ENCODE data around the gene SLC7A5.
"Not testable (repeated sequence)": the region's sequence is repeated elsewhere in the genome, so short reads cannot be mapped to it uniquely, and the experiment has no call there.

Gene SLC7A5

DNA sequence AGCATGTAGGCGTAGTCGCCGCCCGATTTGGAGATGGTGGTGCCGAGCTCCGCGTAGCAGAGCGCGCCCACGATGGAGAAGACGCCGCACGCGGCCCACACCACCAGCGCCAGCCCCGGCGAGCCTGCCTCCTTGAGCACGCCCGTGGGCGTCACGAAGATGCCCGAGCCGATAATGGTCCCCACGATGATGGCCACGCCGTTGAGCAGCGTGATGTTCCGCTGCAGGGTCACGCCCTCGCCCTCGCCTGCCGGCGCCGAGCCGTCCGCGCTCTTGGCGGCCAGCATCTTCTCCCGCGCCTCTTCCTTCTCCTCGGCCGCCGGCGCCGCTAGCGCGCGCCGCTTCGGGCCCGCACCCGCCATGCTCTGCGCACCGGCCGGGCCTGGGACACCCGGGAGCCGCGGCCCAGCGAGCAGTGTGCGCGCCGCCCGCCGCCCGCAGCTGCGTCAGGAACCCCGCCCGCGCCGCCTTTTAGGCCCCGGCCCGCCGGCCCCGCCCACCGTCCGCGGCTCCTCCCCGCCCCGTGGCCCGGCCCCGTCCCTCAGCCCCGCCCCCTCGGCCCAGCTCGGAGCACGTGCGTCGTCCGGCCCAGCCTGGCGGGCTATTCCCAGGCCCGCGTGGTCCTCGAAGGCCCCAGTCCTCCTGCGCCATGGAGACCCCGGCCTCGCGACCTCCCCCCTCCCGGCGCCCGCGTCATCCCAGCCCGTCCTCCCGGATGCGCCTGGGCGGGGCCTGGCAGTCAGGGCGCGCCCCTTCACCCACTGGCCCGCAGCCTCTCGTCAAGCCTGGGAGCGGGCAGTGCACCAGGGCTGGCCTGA is at the start of gene SLC7A5:
TSS of gene SLC7A5 (minus strand) at position 447 of the 818 bp plus-strand sequence. CDS start at position 362, 85 bp downstream.
- DNase-seq, result peak; percentile 35 to 39

- no peak for DNase-seq
Observed at GRCh38 chr16:87918338-87918737, 49.0 kb upstream of the SLC7A5 start.

DNA sequence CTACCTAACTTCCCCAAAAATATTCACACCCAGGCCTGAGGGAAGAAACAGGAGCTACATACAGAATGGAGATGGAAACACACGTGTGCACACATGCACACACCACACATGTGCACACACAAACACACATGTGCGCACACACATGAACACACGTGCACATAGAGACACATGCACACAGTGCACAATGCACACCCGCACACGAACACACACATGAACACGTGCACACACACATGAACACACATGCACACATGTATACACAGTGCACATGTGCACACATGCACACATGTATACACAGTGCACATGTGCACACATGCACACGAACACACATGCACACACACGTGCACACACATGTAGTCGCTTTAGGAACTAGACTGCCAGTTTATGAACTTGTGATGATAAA is 48.2 kb upstream of the SLC7A5 start:
- DNase-seq, result no peak

DNA sequence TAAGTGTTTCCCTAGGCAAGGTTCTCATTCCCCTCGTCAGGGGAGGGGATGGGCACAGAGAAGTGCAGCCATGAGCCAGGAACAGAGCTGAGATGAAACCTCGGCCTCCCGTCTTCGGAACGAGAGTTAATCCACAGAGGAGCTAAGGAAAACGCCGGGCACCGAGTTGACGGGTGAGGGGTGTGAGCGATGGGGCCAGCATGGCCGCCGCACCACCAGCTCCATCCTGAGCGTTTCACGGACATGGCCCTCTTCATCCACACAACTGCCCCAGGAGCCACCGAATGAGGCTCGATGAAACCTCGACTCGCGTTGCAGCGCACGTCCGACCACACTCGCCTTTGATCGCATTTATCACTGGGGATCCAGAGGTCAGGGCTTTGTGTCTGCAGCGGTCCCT is 45.5 kb upstream of the SLC7A5 start:
- DNase-seq, result no peak

- not testable (repeated sequence) for DNase-seq
Observed at GRCh38 chr16:87914021-87914725, 44.9 kb upstream of the SLC7A5 start.

GRCh38 chr16:87912691-87913090 is 43.4 kb upstream of the SLC7A5 start:
- peak; percentile 62 to 64 for DNase-seq

DNA sequence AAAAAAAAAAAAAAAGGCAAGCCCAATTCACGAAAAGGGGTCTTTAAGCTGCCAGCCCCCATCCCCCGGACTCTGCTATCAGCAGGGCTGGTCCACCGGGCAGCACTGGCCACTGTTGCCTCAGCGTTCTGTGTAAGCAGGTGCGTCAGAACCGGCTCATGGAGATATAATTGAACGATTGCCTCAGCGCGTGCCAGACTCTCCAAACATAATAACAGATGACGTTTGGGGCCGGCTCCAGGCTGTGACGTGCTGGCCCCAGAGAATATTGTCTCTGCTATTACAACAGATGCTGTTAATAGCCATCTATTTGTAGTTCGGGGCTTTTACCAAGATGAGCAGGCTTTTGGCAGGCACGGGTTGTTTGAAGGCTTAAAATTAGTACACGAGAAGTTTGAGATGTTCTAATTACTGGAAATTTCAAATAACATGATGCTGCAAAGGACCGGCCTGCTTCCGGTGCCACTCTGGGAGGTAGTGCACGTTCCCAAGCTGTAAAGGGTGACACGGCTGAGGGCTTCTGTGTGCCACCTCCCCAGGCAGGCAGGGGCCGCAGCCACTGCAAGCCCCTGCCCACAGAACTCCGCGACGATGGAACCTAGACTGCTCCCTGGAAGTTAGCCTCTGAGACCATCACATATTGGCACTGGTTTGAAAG is 41.9 kb upstream of the SLC7A5 start:
- not testable (repeated sequence) for DNase-seq

DNA sequence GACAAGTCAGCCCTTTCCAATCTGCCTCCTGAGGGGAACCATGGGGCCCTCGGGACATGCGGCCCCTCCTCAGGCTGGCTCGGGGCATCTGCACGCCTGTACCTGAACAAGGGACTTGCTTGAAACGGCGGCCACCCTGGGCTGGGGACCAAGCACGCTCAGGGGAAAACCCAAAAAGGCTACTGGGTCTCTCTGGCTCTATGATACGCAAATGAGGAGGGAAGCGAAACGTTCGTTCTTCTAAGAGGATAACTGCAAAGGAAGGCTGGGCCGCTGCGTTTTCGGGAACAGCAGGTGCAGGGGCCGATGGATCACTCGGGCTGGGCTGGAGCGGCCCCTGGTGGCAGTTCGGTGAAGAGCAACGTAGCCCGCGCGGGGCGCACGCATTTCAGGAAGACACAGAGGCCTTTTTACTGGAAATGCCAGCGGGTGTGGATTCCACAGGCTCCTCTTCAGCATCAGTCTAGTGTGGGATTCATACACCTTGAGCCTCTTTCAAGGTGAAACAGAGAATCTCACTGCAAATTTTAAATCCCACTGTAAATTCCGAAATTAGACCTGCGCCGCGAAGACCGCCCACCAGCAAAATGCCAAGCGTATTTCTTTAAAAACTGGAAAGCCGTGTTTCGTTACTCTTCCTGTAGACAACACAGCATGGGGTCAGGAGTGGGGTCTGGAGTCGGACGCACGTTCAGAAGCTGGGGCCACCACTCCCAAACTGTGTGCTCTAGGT is 40.1 kb upstream of the SLC7A5 start:
- DNase-seq, result peak; percentile 56 to 68

GRCh38 chr16:87908101-87908500 is 38.8 kb upstream of the SLC7A5 start:
- not testable (repeated sequence) for DNase-seq

GRCh38 chr16:87905521-87905920 is 36.2 kb upstream of the SLC7A5 start:
- DNase-seq, result not testable (repeated sequence)

GRCh38 chr16:87904963-87905362 is 35.7 kb upstream of the SLC7A5 start:
- DNase-seq, result not testable (repeated sequence)

DNA sequence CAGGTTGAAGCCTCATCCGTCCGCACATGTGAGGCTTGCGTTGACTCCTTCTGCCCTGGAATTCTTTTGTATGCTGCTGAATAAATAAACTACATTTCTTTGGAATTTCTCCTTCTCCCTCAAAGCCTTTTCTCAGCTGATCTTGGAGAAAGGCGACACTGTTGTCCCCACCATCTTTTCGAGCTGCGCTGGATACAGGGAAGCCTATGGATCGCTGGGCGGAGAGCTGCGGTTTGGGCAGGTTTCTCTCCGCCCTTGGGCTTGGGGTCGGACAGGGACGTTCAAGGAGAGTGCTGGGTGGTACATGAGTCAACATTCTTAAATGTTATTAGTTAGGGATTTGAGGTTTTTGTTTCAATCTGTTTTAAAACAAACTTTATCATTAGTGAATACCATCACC is 31.2 kb upstream of the SLC7A5 start:
- not testable (repeated sequence) for DNase-seq

GRCh38 chr16:87897521-87898505 is 28.5 kb upstream of the SLC7A5 start:
- peak in 1 of 2 experiments; percentile 10 for DNase-seq

- not testable (repeated sequence) for DNase-seq
Observed at GRCh38 chr16:87896924-87897520, 27.7 kb upstream of the SLC7A5 start.

GRCh38 chr16:87896176-87896890 is 27.0 kb upstream of the SLC7A5 start:
- peak; percentile 47 to 56 for DNase-seq

DNA sequence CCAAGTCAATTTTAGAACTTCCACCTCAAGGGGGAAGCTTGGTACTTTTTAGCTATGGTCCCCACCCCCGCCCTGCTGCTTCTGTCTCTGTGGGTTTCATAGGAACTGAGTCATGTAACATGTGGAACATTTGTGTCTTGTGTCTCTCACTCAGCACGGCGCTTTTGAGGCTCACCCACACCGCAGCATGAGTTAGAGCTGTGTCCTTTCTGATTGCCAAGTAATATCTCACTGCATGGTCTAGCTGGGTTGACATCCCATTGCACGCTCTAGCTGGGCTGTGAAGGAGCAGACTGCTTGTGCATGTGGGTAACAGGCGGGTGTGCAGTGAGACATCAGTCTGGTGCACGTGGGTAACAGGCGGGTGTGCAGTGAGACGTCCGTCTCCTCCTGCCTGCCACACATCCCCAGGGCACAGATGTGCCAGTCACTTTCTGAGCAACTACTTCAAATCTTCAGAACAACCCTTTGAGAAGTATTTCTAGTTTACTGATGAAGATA is 26.4 kb upstream of the SLC7A5 start:
- peak; percentile 67 for DNase-seq

DNA sequence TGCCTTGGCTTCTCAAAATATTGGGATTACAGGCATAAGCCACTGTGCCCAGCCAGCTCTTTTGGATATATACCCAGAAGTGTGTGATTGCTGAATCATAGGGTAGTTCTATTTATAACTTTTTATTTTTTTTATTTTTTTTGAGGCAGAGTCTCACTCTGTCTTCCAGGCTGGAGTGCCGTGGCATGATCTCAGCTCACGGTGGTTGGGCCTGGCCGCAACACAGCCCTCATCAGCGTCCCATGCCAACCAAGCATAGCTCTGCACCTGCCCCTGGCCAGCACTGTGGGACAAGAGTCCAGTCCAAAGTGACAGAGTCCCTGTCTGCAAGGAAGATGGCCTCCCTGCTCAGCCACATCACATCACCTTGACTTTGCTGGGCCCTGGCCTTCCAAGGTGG is 24.7 kb upstream of the SLC7A5 start:
- DNase-seq, result not testable (repeated sequence)

DNA sequence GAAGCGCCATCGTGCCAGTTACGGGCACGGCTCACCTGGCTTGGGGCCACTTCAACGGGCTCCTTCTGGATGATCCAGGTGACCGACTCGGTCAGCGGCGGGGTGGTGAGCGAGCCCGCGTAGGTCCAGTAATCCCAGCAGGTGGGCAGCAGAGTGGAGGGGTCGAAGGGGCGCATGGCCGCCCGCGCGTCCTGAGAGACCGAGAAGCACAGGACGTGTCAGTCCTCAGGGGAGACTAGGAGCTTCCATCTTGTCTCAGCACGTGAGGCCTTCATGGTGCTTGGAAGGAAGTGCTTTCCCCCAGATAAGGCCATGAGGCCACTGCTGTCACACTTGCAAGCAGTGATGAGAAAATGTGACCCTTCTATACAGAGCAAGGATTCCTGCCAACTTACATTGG is 22.5 kb upstream of the SLC7A5 start:
- DNase-seq, result no peak

GRCh38 chr16:87889762-87890161 is 20.5 kb upstream of the SLC7A5 start:
- not testable (repeated sequence) for DNase-seq

DNA sequence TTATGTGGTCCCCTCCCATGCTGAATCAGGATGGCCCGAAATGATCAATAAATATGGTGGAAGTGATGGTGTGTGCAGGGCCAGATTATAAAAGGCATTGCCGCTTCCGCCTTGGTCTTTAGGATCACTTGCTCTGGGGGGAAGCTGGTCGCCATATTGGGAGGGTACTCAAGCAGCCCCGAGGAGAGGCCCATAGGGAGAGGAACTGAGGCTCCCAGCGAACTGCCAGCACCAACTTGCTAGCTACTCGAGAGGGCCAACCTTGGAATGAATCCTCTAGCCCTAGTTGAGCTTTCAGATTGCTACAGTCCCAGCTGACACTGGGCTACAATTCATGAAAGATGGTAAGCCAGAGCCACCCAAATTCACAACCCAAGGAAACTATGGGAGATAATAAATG is 19.0 kb upstream of the SLC7A5 start:
- DNase-seq, result not testable (repeated sequence)
